ENCODE measurements around the gene GLYAT.

GLYAT gene, protein sequence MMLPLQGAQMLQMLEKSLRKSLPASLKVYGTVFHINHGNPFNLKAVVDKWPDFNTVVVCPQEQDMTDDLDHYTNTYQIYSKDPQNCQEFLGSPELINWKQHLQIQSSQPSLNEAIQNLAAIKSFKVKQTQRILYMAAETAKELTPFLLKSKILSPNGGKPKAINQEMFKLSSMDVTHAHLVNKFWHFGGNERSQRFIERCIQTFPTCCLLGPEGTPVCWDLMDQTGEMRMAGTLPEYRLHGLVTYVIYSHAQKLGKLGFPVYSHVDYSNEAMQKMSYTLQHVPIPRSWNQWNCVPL

DNA sequence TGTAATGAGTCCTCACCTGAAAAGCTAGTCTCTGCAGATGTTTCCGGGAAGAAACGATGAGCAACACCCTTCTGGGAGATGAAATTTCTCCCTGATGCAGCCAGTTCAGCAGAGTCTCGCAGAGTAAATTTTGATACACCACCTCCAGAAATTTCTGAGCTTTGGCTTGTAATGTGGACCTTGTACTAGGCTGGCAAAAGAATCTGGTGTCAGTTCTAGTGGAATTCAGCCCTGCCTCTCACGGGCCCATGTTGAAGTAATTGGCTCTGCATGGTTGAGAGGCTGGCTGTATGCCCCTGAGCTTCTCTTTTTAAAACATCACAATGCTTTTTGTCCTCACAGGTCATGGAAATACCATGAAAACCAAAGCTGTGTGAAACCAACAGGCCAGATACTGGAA lies at the start of gene GLYAT:
Gene GLYAT, minus strand, starts transcription at position 125 of the 400 bp plus-strand sequence. CDS start 7,447 bp downstream, outside the sequence.
- DNase-seq = no peak

DNA sequence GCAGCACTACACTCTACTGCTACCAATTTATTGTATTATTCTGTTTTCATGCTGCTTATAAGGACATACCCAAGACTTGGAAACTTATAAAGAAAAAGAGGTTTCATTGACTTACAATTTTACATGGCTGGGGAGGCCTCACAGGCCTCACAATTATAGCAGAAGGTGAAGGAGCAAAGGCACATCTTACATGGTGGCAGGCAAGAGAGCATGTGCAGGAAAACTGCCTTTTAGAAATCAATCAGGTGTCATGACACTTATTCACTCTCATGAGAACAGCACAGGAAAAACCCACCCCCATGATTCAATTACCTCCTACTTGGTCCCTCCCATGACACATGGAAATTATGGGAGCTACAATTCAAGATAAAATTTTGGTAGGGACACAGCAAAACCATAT lies 49.6 kb upstream of the GLYAT start:
- DNase-seq = no peak

- no peak for DNase-seq
Observed at GRCh38 chr11:58780578-58780977, 48.8 kb upstream of the GLYAT start.

DNA sequence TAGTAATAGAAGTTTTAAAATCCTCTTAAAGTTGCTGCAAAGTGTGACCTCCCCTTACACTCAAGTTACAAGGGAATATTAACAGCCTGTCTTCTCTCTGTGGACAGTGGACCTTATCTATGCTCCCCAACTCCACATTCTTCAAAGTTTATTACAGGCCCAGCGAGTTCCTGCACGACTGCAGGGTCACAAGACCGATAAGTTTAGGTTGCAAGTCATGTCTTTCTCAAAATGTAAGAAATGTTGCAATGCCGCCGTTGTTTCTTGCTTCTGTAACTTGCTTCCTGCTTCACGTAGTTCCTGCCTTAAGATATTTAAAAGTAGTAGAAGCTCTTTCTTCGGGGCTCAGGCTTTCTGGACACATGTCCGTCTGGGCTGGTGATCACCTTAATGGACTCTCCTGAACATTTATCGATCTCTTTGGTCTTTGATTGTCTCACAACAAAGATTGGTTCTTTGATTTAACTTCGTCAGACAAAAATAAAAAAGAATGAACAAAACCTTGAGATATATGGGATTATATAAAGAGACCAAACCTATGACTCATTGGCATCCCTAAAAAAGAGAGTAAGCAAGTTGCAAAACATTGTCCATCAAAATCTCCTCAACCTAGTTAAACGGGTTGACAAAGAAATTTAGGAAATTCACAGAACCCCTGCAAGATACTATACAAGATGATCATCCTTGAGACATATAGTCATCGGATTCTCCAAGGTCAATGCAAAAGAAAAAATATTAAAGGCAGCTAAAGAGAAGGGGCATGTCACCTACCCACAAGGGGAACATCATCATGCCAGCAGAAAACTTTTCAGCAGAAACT lies 45.4 kb upstream of the GLYAT start:
- DNase-seq = no peak

DNA sequence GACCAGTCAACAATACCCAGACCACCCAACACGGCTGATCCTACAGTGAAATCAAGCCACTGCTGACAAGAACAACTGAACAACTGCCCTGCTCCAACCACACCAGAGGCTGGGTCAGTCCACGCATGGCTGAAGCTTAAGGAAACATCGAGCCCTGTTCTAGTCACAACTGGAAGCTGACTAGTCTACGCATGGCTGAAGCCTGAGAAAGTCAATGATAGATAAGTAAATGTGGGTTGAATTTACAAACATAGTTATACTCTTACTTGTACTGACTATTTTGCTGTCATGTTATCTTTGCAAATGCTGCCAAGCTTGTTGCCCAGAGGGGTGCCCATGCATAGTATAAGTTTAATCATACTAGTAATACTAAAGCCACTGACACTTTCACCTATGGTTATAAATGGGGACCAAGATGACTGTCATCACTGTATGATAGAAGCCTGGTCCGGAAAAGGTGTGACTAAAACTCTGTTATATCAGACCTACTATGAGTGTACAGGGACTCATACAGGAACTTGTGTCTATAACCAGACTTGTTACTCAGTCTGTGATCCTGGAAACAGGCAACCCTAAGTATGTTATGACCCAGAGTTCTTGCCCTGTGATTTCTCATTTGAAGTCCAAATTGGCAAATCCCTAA lies 43.4 kb upstream of the GLYAT start:
- DNase-seq = no peak

- DNase-seq = no peak
Observed at GRCh38 chr11:58774164-58774593, 42.4 kb upstream of the GLYAT start.

- DNase-seq = no peak
Observed at GRCh38 chr11:58773337-58773736, 41.6 kb upstream of the GLYAT start.

- no peak for DNase-seq
Observed at GRCh38 chr11:58772329-58773285, 40.9 kb upstream of the GLYAT start.

- no peak for DNase-seq
Observed at GRCh38 chr11:58771458-58771855, 39.7 kb upstream of the GLYAT start.

GRCh38 chr11:58770627-58771457 lies 39.1 kb upstream of the GLYAT start:
- DNase-seq = no peak

- DNase-seq = no peak
Observed at GRCh38 chr11:58770166-58770565, 38.4 kb upstream of the GLYAT start.

GRCh38 chr11:58769308-58769707 lies 37.6 kb upstream of the GLYAT start:
- DNase-seq = no peak

- DNase-seq = no peak
Observed at GRCh38 chr11:58768137-58768536, 36.4 kb upstream of the GLYAT start.

GRCh38 chr11:58765078-58765477 lies 33.3 kb upstream of the GLYAT start:
- no peak for DNase-seq

- no peak for DNase-seq
Observed at GRCh38 chr11:58763120-58763490, 31.4 kb upstream of the GLYAT start.

GRCh38 chr11:58762284-58763119 lies 30.8 kb upstream of the GLYAT start:
- no peak for DNase-seq

DNA sequence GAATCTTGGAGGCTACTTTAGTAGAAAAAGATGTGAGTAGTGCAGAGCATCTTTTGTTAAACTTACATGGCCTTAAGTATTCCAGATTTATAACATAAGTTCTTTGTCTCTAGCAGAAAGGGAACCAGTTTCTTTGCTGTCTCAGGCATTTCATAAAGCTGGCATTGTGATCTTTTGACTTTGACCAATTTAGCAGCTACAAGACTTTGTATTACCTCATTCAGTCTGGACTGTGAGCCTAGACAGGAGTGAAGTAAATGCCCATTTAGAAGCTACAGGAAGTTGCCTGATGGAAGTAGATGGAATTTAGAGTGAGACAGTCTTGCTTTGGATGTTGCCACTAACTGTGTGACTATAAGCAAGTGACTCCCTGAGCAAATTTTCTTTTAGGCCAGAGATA lies 25.7 kb upstream of the GLYAT start:
- DNase-seq = no peak

DNA sequence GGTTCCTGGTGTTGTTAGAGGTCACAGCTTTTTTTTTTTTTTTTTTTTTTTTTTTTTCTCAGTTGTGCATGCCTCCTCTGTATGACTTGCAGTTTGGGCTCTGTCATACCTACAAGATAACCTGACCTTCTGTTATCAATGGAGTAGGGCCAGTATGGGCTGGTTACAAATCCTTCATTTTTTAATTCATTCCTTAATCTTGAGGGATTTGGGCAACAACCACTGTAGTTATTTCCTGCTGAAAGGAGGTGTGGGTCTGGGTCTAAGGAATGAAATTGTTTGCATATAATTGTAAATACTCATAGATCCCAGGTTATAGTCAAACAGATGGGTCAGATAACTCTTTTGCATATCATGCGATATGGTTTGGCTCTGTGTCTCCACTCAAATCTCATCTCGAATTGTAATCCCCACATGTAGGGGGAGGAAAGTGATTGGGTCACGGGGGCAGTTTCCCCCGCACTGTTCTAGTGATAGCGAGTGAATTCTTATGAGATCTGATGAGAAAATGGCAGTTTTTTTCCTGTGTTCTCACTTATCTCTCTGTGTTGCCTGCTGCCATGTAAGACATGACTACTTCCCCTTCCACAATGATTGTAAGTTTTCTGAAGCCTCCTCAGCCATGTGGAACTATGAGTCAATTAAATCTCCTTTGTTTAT lies 14.1 kb upstream of the GLYAT start:
- DNase-seq = no peak

GRCh38 chr11:58744988-58745704 lies 13.4 kb upstream of the GLYAT start:
- DNase-seq = no peak

All from NCI-H510A (cell line).